Spleen (tissue), 7 donors: Measurements from ENCODE around the gene UBE2D1.

ENCODE experiments used
- POLR2A ChIP-seq, 3 donors: fragments of 450-650 bp; IDR thresholded peaks; one replicate each; pipeline ENCODE4 v1.5.1; 2017; ENCODE audit warnings: antibody characterized with exemption in 3 of 3, mild to moderate bottlenecking in 1 of 3
- POLR2AphosphoS5 ChIP-seq, 3 donors: sonication (generic); formaldehyde crosslinking; IDR thresholded peaks; one replicate each; pipeline ENCODE4 v1.5.1; 2017; ENCODE audit warnings: antibody characterized with exemption in 3 of 3
- TF ChIP-seq, protein P1 (sequence below), 11 experiments: fragments of 200-600 bp in 7 of 11; fragments of 450-650 bp in 4 of 11; sonication (generic) in 4 of 11; IDR thresholded peaks in 8 of 11; conservative IDR thresholded peaks in 3 of 11; 1 replicate in 7 of 11; 2 replicates in 4 of 11; pipeline versions ENCODE4 v1.4.0 to v1.8.0; 2016 to 2021; ENCODE audit warnings: antibody characterized with exemption in 11 of 11, inconsistent platforms in 4 of 11, mild to moderate bottlenecking in 1 of 11
- donor health status: DM: no; HTN: no; CAD: no; lungs with moderate emphysema.
- donor health status: DM: no; HTN: no; CAD: no.
- donor health status: DM: no; HTN: no; CAD: no.

DNA sequence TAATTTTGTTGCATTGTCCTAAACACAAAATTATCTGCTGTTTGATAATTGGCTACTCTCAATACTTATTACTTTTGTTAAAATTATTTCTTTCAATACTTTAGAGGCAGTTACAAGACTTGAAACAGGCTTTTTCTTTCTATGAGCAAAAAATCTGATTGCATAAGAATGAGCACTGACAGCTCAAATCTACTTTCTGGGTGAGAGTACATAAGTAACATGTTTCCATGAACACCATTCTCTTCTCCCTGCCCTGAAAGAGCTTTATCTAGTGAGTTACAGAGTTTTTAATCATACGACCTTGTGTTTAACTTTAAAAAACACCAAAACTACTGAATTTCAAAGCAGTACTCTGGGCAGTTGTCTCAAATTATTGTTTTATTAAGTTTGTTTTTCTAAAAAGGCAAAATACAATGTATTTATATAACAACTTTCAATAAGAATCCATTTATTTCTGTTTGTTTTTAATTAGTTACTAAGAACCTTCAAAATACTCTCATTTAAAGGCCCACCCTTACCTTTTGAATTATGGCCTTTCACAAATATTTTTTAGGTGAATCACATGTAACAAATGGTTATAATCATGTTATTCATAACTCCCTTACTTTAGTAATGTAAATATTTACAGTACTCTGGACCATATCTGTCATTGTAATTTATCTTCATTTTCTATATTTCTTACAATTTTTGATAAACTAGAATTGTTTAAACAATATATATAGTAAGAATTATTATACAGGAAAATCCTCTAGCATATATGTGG lies 27.4 kb downstream of the UBE2D1 start:
- TF ChIP-seq, protein P1, sequence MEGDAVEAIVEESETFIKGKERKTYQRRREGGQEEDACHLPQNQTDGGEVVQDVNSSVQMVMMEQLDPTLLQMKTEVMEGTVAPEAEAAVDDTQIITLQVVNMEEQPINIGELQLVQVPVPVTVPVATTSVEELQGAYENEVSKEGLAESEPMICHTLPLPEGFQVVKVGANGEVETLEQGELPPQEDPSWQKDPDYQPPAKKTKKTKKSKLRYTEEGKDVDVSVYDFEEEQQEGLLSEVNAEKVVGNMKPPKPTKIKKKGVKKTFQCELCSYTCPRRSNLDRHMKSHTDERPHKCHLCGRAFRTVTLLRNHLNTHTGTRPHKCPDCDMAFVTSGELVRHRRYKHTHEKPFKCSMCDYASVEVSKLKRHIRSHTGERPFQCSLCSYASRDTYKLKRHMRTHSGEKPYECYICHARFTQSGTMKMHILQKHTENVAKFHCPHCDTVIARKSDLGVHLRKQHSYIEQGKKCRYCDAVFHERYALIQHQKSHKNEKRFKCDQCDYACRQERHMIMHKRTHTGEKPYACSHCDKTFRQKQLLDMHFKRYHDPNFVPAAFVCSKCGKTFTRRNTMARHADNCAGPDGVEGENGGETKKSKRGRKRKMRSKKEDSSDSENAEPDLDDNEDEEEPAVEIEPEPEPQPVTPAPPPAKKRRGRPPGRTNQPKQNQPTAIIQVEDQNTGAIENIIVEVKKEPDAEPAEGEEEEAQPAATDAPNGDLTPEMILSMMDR (IDR thresholded peaks at IDR 0.05 in 8 of 11, conservative IDR thresholded peaks at IDR 0.05 in 3 of 11) = no peak
- TF ChIP-seq POLR2AphosphoS5 (IDR thresholded peaks at IDR 0.05) (no peak), POLR2A (IDR thresholded peaks at IDR 0.05) (no peak)
